Tibial artery (tissue), 4 donors: ENCODE results near the gene KDF1.

Experiments used
- DNase-seq, 2 donors: peaks; one replicate each; pipeline ENCODE4 v3.0.0-alpha.2; 2019
- H3K27ac ChIP-seq, 2 donors: fragments of 200-600 bp; sonication (generic) in 1 of 2; 1 replicate in 1 of 2; 2 replicates in 1 of 2; pipeline ENCODE4 v1.5.1; 2018 to 2019; ENCODE audit warnings: mild to moderate bottlenecking in 1 of 2
- H3K27me3 ChIP-seq, 2 donors: fragments of 200-600 bp; sonication (generic) in 1 of 2; one replicate each; pipeline versions ENCODE4 v1.5.1 to v1.6.0; 2016 to 2019
- H3K36me3 ChIP-seq, 3 donors: fragments of 200-600 bp; sonication (generic) in 2 of 3; one replicate each; pipeline ENCODE4 v1.5.1; 2016 to 2019; ENCODE audit warnings: mild to moderate bottlenecking in 2 of 3
- H3K4me1 ChIP-seq, 4 donors: fragments of 200-600 bp; sonication (generic) in 2 of 4; 1 replicate in 3 of 4; 2 replicates in 1 of 4; pipeline ENCODE4 v1.5.1; 2016 to 2019
- H3K4me3 ChIP-seq, 2 donors: fragments of 200-600 bp; sonication (generic) in 1 of 2; 1 replicate in 1 of 2; 2 replicates in 1 of 2; pipeline ENCODE4 v1.5.1; 2018 to 2019; ENCODE audit warnings: mild to moderate bottlenecking in 2 of 2
- H3K9me3 ChIP-seq, 3 donors: fragments of 200-600 bp; sonication (generic) in 1 of 3; one replicate each; pipeline ENCODE4 v1.5.1; 2016 to 2019
- intact Hi-C: fragments of 100-400 bp; cut with DNase I; formaldehyde crosslinking; loops from one replicate; pipeline ENCODE4 v1.15.0; 2023; ENCODE audit warnings: low total_unique reads
- TF ChIP-seq, protein P1 (sequence below), 2 experiments: fragments of 200-600 bp in 1 of 2; fragments of 450-650 bp in 1 of 2; IDR thresholded peaks; one replicate each; pipeline ENCODE4 v1.5.1; 2017 to 2019; ENCODE audit warnings: antibody characterized with exemption in 2 of 2, mild to moderate bottlenecking in 1 of 2, moderate library complexity in 1 of 2

The KDF1 gene

DNA sequence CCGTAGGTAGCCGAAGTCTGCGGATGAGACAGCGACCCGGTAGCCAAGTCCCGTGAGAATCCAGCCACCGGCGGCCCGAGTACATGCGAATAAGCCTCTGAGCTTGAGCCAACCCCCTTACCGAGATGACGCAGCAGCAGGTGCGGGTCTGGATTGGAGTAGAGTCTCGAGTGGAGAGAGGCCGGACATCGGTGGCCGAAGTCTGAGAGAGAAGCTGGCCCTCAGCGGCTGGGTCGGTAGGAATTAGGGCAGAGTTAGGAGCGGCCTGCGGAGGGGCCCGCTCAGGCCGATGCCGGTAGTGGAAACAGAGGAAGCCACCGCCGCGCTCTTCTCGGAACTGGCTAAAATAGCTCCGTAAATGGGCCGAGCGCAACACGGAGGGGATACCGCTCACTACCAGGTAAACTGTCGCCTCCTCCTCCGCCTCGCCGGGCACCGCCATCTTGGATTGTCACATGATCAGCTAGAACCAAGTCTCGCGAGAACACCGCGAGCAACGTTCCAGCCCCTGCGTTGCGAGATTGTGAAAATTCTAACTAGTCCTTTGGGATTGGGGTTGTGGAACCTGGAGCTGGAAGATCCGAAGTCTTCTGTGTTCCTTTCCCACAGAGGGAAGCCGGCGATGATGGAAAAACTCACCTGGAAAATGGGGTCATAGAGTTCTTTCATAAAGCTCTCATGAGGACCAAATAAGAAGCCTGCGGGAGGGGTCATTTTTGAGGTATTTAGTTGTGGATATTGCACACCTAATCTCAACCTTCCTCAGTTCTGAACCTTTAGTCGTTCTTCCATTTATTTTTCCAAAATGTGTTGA is 60.1 kb downstream of the KDF1 start, which contains the start of gene GPATCH3:
Gene GPATCH3 (minus strand): TSS at position 467 of the 814 bp plus-strand sequence. CDS start 25 bp downstream, at position 442.
- Histone ChIP-seq H3K27me3 (no peaks in the 10 kb centered on the region), H3K27ac (peak within 1 kb of the TSS; percentile 71 to 75), H3K4me3 (peak within 1 kb of the TSS; percentile 78 to 80), H3K36me3 (peaks cover 20 to 36% (median 21%) of the 10 kb centered on the region in 3 donors), H3K4me1 (peaks cover 0 to 19% (median 18%) of the 10 kb centered on the region in 4 donors), H3K9me3 (no peaks in the 10 kb centered on the region)
- TF ChIP-seq, protein P1, sequence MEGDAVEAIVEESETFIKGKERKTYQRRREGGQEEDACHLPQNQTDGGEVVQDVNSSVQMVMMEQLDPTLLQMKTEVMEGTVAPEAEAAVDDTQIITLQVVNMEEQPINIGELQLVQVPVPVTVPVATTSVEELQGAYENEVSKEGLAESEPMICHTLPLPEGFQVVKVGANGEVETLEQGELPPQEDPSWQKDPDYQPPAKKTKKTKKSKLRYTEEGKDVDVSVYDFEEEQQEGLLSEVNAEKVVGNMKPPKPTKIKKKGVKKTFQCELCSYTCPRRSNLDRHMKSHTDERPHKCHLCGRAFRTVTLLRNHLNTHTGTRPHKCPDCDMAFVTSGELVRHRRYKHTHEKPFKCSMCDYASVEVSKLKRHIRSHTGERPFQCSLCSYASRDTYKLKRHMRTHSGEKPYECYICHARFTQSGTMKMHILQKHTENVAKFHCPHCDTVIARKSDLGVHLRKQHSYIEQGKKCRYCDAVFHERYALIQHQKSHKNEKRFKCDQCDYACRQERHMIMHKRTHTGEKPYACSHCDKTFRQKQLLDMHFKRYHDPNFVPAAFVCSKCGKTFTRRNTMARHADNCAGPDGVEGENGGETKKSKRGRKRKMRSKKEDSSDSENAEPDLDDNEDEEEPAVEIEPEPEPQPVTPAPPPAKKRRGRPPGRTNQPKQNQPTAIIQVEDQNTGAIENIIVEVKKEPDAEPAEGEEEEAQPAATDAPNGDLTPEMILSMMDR (IDR thresholded peaks at IDR 0.05), result no peak
- peak; percentile 93 to 96 for DNase-seq
- intact Hi-C loops, result loop anchor here (2.0 kb wide), 1 partner anchor 21 kb away; the partner anchor contains the start of gene NUDC
